GM18951 (cell line): ENCODE measurements around the gene ILF3.

Experiments used
- POLR2A ChIP-seq: IDR thresholded peaks from 4 replicates; pipeline ENCODE4 v1.6.1; 2011; ENCODE audit warnings: mild to moderate bottlenecking; ENCODE audit not compliant: insufficient read length, insufficient read depth; ENCODE audit errors: extremely low read depth
- in situ Hi-C: fragments of 300-500 bp; cut with MboI; formaldehyde crosslinking; loops from one replicate; pipeline ENCODE4 v1.12.0; 2022; ENCODE audit warnings: low sequenced_read_pairs, mixed read lengths, inconsistent platforms; ENCODE audit not compliant: unreplicated experiment

ILF3 gene

DNA sequence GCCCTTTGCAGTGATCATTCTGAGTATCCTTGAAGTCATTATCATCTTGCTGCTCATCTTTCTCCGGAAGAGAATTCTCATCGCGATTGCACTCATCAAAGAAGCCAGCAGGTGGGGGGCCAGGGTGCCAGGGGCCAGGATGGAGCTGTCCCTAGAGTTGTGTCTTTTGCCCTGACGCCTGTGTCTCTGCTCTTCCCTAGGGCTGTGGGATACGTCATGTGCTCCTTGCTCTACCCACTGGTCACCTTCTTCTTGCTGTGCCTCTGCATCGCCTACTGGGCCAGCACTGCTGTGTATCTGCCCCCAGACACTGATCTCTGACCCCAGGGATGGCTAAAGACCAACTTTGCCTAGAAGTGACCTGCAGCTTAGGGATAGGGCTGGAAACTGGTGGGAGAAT is 19.2 kb upstream of the ILF3 start:
- in situ Hi-C loops, result no loop called here
- TF ChIP-seq POLR2A, result no peak

DNA sequence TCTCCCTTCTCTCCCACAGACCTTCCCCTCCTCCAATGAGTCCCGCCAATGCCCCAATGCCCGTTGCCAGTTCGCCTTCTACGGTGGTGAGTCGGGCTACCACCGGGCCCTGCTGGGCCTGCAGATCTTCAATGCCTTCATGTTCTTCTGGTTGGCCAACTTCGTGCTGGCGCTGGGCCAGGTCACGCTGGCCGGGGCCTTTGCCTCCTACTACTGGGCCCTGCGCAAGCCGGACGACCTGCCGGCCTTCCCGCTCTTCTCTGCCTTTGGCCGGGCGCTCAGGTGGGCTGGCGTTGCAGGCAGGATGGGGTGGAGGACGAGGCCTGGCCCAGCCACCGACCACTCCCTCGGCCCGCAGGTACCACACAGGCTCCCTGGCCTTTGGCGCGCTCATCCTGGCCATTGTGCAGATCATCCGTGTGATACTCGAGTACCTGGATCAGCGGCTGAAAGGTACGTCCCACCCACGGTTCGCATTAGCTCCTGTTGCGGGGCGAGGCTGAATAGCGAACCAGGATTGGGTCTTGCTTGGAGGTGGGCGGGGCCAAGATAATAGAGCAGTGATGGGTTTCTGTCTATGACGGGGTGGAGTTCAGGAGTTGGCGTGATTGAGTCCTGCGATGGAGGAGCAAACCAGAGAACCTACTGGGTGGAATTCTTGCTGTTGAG is 17.7 kb upstream of the ILF3 start:
- in situ Hi-C loops, result no loop called here

DNA sequence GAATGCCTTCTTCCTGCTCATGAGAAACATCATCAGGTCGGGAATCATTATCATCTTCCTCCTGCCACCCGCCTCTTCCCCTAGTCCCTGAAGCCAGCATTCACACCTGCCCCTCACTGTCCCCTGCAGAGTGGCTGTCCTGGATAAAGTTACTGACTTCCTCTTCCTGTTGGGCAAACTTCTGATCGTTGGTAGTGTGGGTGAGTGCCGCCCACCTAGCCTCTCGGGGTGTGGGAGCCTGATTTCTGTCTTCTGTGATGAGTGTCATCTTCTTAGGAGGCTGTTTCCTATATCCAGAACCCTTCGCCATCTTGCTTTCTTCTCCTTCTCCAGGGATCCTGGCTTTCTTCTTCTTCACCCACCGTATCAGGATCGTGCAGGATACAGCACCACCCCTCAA is 16.3 kb upstream of the ILF3 start:
- no peak for TF ChIP-seq POLR2A
- in situ Hi-C loops, result no loop called here

More for the DNA sequence above, 17.7 kb upstream of the ILF3 start:
- TF ChIP-seq POLR2A, result no peak

DNA sequence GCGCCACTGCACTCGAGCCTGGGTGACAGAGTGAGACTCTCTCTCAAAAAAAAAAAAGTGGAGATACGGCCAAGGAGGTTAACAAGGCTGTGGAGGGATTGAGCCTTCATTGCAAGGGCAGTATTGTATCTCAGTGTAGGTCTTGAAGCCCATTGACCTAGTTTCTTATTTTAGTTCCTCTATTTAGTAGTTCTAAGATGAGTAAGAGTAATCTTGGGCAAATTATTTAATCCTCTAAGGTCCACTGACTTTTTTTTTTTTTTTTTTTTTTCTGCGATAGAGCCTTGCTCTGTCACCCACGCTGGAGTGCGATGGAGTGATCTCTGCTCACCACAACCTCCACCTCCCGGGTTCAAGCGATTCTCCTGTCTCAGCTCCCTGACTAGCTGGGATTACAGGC is 14.3 kb upstream of the ILF3 start:
- in situ Hi-C loops, result no loop called here
- no peak for TF ChIP-seq POLR2A

DNA sequence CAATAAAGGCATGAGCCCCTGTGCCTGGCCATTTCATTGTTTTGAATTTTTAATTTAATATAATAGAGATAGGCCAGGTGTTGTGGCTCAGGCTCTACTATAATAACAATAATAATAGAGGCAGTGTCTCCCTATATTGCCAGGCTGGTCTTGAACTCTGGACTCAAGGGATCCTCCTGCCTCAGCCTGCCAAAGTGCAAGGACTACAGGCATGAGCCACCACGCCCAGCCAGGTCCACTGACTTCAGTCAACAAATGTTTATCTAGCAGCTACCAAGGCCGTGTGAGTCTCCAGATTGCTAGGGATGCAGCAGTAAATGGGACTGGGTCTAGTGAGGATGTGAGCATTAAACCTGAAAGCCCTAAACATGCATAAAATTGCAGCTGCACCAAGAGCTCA is 13.8 kb upstream of the ILF3 start:
- TF ChIP-seq POLR2A, result no peak
- in situ Hi-C loops, result no loop called here

DNA sequence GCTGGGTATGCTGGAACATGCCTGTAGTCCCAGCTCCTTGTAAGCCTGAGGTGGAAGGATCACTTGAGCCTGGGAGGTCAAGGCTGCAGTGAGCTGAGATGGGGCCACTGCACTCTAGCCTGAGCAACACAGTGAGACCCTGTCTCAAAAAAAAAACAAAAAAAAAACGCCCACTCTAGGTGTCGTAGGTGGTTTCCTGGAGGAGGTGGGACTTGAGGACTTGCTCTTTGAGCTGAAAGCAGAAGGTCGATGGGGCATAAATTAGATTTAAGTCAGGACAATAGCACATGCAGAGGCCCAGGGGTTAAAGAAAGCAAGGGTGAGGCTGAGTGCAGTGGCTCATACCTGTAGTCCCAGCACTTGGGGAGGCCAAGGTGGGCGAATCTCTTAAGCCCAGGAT is 12.9 kb upstream of the ILF3 start:
- no peak for TF ChIP-seq POLR2A
- in situ Hi-C loops, result no loop called here

DNA sequence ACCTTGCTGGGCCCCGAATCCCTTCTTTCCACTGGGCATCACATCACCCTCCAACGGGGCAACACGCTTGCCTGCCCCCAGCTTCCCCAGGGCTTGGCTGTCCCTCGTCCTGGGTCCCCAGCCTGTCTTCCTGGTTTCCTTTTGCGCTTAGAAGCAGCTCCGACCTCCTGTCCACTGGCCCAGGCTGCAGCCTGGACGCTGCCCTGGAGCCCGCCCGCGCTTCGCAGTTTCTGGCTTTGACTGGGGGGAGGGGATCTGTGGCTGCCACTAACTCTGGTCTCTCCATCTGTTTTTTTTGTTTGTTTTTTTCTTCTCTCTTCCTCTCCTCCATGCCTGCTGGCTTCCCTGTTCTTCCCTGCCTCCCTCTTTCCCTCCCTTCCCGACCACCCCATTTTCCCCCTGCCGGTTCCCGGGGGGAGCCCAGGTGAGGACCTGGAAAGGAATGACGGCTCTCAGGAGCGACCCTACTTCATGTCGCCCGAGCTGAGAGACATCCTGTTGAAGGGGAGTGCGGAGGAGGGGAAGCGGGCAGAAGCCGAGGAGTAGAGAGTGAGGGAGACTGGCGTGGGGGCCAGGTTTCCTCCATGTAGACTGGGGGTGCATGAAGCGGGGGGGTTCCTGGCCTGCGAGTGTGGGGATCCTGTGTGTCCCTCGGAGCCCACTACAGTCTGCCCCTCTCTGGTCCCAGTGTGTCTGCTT is 11.5 kb upstream of the ILF3 start:
- no peak for TF ChIP-seq POLR2A
- in situ Hi-C loops, result no loop called here

DNA sequence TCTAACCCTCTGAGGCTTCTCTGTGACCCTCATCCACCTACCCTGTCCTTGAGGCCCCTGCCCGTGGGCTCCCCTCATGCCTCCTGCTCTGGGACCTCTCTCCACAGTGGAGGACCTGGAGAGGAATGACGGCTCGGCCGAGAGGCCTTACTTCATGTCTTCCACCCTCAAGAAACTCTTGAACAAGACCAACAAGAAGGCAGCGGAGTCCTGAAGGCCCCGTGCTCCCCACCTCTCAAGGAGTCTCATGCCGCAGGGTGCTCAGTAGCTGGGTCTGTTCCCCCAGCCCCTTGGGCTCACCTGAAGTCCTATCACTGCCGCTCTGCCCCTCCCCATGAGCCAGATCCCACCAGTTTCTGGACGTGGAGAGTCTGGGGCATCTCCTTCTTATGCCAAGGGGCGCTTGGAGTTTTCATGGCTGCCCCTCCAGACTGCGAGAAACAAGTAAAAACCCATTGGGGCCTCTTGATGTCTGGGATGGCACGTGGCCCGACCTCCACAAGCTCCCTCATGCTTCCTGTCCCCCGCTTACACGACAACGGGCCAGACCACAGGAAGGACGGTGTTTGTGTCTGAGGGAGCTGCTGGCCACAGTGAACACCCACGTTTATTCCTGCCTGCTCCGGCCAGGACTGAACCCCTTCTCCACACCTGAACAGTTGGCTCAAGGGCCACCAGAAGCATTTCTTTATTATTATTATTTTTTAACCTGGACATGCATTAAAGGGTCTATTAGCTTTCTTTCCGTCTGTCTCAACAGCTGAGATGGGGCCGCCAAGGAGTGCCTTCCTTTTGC is 10.8 kb upstream of the ILF3 start:
- no peak for TF ChIP-seq POLR2A
- in situ Hi-C loops, result no loop called here

DNA sequence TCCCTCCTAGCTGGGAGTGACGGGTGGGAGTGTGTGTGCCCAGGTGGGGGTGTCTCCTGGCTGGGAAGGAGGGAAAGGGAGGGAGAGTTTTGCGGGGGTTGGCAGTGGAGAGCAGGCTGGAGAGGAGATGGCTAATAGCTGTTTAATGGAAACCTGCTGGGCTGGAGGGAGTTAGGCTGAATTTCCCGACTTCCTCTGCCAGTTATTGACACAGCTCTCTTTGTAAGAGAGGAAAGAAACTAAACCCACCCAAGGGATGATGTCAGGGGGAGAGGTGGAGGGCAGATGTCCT is 10.2 kb upstream of the ILF3 start:
- in situ Hi-C loops, result no loop called here
- TF ChIP-seq POLR2A, result no peak

DNA sequence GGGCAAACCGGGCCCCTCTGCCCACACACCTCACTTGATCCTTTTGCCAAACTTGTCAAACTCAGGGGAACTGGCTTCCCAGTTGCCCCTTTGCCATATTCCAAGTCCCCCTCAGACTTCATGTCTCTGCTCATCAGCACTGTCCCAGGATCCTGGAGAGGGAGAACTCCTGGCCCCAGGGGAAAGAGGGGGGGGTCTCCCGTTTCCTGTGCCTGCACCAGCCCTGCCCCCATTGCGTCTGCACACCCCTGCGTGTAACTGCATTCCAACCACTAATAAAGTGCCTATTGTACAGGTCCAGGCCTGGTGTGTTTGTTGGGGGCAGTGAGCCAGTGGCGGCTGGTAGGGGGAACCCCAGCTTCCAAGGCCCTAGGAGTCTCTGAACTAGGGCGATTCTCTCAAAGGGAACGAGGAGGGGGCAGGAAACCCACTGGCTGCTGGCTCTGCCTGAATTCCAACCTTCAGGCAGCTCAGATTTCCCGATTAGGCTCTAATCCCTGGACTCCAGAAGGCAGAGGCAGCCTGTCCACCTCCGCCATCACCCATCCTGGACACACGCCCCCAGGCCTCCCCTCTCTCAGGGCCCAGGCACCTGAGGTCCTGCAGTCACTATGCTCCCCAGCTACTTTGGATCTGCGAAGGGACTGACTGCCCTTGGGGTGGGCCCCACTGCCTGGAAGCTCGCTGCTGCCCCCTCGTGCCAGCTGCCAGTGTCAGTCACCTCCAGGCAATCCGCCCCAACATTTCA is 9.7 kb upstream of the ILF3 start:
- peak; percentile 29 for TF ChIP-seq POLR2A
- in situ Hi-C loops, result loop anchor here (5.0 kb wide), 1 partner anchor 62 kb away; no protein-coding TSS in a partner anchor

DNA sequence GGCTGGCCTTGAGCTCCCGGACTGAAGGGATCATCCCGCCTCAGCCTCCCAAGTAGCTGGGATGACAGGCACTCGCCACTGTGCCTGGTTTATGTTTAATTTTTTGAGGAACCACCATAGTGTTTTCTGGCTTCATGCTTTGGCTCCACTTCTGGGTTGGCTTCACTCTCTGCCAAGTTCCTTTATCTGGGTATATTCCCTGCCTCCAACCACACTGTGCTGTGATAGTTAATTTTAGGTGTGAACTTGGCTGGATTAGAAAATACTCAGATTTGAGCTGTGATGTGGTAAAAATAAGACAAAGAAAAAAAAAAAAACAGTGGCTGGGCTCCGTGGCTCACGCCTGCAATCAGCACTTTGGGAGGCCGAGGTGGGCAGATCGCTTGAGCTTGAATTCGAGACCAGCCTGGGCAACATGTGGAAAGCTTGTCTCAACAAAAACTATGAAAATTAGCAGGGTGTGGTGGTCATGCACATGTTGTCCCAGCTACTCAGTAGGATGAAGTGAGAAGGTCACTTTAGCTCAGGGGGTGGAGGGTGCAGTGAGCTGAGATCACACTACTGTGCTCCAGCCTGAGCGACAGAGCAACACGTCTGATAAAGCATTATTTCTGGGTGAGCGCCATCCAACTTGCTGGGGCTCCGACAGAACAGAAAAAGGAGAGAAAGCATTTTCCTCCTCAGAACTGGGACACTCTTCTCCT is 7.5 kb upstream of the ILF3 start:
- in situ Hi-C loops, result loop anchor here (5.0 kb wide), 1 partner anchor 64 kb away; no protein-coding TSS in a partner anchor
- no peak for TF ChIP-seq POLR2A

DNA sequence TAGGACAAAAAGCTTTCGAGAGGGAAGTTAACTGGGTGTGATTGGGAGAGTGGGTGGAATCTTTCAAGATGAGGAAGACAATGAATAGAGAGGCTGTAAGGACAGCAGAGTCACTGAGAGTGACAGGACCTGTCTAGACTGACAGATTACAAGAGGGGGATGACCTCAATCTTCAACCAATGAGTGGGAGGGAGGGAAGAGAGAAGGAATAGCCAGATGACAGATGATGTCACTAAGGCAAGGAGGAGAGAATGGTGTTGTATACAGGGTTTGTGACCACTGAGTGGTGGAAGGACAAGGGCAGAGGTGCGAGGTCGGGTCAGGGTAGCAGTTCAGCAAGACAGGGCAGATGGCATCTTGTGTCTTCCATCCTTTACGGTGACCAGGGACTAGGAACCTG is 5.8 kb upstream of the ILF3 start:
- no peak for TF ChIP-seq POLR2A
- in situ Hi-C loops, result loop anchor here (5.0 kb wide), 1 partner anchor 66 kb away; no protein-coding TSS in a partner anchor

DNA sequence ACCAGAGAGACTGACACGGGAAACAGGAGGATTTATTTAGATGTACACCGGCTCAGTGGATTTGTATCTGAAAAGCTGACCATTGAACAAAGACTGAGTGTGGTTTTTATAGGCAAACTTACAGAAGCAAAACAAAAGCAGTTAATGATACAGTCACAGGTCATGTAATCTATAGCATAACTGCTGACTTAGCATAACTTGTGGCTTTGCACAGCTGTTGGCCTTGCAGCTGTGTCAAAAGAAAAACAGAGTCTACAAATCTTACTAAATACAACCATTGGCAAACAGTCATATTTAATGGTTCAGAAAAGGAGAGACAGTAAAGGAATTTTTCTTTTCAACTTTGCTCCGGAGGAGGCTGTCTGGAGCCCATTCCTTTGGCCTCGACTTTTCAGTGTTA is 2.3 kb upstream of the ILF3 start:
- TF ChIP-seq POLR2A, result no peak
- in situ Hi-C loops, result no loop called here

DNA sequence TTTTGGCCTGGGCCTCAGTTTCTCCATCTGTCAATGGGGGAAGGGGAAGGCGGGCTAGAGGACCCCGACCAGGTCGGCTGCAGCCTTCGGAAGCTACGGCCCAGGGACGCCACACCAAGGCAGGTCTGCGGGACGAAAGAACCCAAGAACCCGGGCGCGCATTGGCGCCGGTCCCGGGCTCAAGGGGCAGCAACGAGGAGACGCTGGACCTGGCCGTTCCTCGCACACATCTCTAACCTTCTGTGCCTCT is 739 bp upstream of the ILF3 start:
- no peak for TF ChIP-seq POLR2A
- in situ Hi-C loops, result no loop called here
